DOHH2 (cell line): ENCODE measurements around the gene POC1B.

Experiments
- CTCF ChIP-seq: fragments of 200-600 bp; sonication (generic); IDR thresholded peaks from one replicate; pipeline ENCODE4 v1.5.1; 2014; ENCODE audit warnings: antibody characterized with exemption, mild to moderate bottlenecking, low read depth, low read length; ENCODE audit not compliant: poor library complexity, severe bottlenecking
- EZH2phosphoT487 ChIP-seq: fragments of 200-600 bp; sonication (generic); IDR thresholded peaks from 2 replicates; pipeline ENCODE4 v1.6.1; 2017; ENCODE audit warnings: borderline replicate concordance, mild to moderate bottlenecking, antibody characterized with exemption, low read length, moderate library complexity, mixed read lengths

GRCh38 chr12:89389755-89390661 lies 135.8 kb downstream of the POC1B start:
- TF ChIP-seq CTCF = no peak
- no peak for TF ChIP-seq EZH2phosphoT487
